Measurements from ENCODE around the gene CCNL2. TPM values are rescaled to one million over a fixed set of nuclear protein-coding genes. Genes with fewer than 3 reads are reported as not detected.
A peak's percentile ranks its signal among the peaks of the same experiment; 100 is the strongest.

Gene CCNL2
- total RNA-seq, 2 experiments from 2014 or later = 274 to 281 TPM

DNA sequence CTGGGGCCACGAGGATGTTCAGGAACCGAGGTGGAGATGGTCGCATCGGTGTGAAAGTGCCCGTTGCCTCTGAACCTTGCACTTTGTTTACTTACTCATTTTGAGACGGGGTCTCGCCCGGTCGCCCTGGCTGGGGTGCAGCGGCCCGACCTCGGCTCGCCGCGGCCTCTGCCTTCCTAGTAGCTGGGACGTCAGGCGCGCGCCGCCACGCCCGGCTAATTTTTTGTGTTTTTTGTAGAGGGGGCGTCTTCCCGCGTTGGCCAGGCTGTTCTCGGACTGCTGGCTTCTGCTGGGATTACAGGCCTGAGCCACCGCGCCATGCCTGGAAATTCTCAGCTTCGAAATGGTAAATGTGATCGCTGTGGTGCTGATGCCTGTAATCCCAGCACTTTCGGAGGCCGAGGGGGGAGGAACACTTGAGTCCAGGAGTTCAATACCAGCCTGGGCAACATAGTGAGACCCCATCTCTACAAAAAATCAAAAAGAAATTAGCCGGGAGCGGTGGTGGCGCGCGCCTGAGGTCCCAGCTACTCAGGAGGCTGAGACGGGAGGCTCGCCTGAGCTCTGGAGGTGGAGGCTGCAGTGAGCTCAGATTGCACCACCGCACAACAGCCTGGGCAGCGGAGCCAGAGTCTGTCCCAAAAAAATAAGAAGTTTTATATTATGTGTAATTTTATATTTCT lies 8.6 kb upstream of the CCNL2 start:
- DNase-seq (peak in 4 of 14 experiments; percentile 16 to 59 (median 37)), ATAC-seq (ENCODE audit: poor library complexity) (peak; percentile 14)
- intact Hi-C loops (cut with DNase I, micrococcal nuclease) = loop anchor here (1.0 to 2.0 kb wide), 5 partner anchors 8 to 291 kb away; partner anchors contain the start of genes AURKAIP1 (in 2 of the 2), B3GALT6 (in 1 of the 2), C1orf159 (in 1 of the 2) and CCNL2 (in 1 of the 2)
- Histone ChIP-seq H3K27ac (ENCODE audit: low read depth in 1 of 2, low read length in 2 of 2) (peak overlapping the region; percentile 50 to 67), H3K4me3 (ENCODE audit: low read length) (peak overlapping the region; percentile 92), H3K4me1 (ENCODE audit: insufficient read depth, low read length) (peaks cover 41% of the 10 kb centered on the region), H3K36me3 (ENCODE audit: insufficient read depth, low read length) (peaks cover 31% of the 10 kb centered on the region), H3K9me3 (ENCODE audit: control insufficient read depth in 1 of 2, insufficient read depth in 1 of 2, low read length in 2 of 2) (peaks cover 0 to 4% of the 10 kb centered on the region in 2 experiments), H3K27me3 (ENCODE audit: control insufficient read depth in 1 of 2, insufficient read depth in 2 of 2, low read length in 2 of 2) (no peaks in the 10 kb centered on the region)
- TF ChIP-seq, protein P1, sequence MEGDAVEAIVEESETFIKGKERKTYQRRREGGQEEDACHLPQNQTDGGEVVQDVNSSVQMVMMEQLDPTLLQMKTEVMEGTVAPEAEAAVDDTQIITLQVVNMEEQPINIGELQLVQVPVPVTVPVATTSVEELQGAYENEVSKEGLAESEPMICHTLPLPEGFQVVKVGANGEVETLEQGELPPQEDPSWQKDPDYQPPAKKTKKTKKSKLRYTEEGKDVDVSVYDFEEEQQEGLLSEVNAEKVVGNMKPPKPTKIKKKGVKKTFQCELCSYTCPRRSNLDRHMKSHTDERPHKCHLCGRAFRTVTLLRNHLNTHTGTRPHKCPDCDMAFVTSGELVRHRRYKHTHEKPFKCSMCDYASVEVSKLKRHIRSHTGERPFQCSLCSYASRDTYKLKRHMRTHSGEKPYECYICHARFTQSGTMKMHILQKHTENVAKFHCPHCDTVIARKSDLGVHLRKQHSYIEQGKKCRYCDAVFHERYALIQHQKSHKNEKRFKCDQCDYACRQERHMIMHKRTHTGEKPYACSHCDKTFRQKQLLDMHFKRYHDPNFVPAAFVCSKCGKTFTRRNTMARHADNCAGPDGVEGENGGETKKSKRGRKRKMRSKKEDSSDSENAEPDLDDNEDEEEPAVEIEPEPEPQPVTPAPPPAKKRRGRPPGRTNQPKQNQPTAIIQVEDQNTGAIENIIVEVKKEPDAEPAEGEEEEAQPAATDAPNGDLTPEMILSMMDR (IDR thresholded peaks at IDR 0.05) = no peak
- Mint-ChIP-seq H3K36me3 (ENCODE audit: low read depth) (peaks cover 36% of the 10 kb centered on the region), H3K27ac (peak overlapping the region; percentile 91), H3K4me3 (peak overlapping the region; percentile 89), H3K9me3 (no peaks in the 10 kb centered on the region), H3K27me3 (no peaks in the 10 kb centered on the region), H3K4me1 (ENCODE audit: low read depth) (peaks cover 32% of the 10 kb centered on the region)
- POLR2A ChIA-PET = interaction anchor here (1.3 to 5.3 kb wide), 4 partner anchors 9 to 207 kb away, joined by 3 to 45 read pairs (median 24); partner anchors contain the start of genes AURKAIP1, CCNL2, MIB2 and UBE2J2
- CTCF ChIA-PET = interaction anchor here (1.0 to 2.4 kb wide), 5 partner anchors 9 to 97 kb away, joined by 3 to 8 read pairs (median 4); partner anchors contain the start of genes AURKAIP1 and CCNL2

DNA sequence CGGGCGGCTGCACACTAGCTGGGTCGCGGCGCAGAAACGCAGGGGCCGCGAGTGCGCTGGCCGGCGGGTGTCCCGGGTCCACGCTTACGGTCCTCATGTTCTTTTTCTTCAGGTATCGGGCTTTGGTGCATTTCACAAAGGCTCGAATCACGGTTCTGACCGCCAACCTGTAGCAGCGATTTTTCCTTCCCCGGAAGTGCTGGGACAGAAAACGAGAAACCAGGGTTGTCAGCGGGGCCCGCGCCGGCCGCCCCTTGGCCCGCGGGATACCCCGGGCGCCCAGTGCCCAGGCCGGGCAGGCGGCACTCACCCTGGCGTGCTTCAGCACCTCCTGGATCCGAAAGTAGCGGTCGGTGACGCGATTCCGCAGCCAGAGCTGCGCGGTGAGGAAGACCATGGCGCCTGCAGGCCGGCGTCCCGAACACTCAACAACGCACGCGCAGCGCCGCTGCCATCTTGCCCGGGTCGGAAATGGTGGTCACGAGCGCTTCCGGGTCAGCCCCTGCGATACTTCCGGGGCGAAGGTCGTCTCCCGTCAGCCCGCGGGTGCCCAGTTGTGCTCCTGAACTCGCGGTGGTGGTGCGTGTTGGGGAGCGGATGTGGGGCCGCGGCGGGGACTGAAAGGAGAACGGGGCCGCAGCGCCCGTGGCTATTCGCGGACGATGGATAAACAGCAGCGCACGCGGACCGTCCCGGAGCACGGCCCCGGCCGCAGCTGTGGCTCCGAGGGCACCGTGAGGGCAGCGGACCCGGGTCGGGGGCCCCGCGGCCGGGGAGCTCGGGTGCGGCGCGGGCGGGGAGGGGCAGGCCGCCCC lies 7.9 kb upstream of the CCNL2 start, which contains the start of gene MRPL20:
MRPL20 (minus strand) TSS at position 473 of the 815 bp plus-strand sequence; CDS start at position 397, 76 bp downstream.
- TF ChIP-seq, protein P1 (IDR thresholded peaks at IDR 0.05) = no peak
- peak within 1 kb of the TSS; percentile 94 for H3K4me3 Mint-ChIP-seq
- H3K9me3 ChIP-seq (ENCODE audit: control insufficient read depth in 1 of 2, insufficient read depth in 1 of 2, low read length in 2 of 2) = no peaks in the 10 kb centered on the region
- peaks cover 43% of the 10 kb centered on the region for H3K36me3 Mint-ChIP-seq (ENCODE audit: low read depth)
- peaks cover 34% of the 10 kb centered on the region for H3K4me1 Mint-ChIP-seq (ENCODE audit: low read depth)
- H3K27ac ChIP-seq (ENCODE audit: low read depth in 1 of 2, low read length in 2 of 2) = peak within 1 kb of the TSS; percentile 80 to 88
- H3K36me3 ChIP-seq (ENCODE audit: insufficient read depth, low read length) = peaks cover 38% of the 10 kb centered on the region
- peak within 1 kb of the TSS; percentile 92 for H3K4me3 ChIP-seq (ENCODE audit: low read length)
- DNase-seq (peak; percentile 93 to 99 (median 95)), ATAC-seq (ENCODE audit: poor library complexity) (peak; percentile 94)
- intact Hi-C loops (cut with DNase I, micrococcal nuclease) = loop anchor here (1.0 to 2.0 kb wide), 5 partner anchors 8 to 290 kb away; partner anchors contain the start of genes AURKAIP1 (in 2 of the 2), B3GALT6 (in 1 of the 2), C1orf159 (in 1 of the 2) and CCNL2 (in 1 of the 2)
- no peaks in the 10 kb centered on the region for H3K27me3 ChIP-seq (ENCODE audit: control insufficient read depth in 1 of 2, insufficient read depth in 2 of 2, low read length in 2 of 2)
- no peaks in the 10 kb centered on the region for H3K9me3 Mint-ChIP-seq
- H3K27ac Mint-ChIP-seq = peak within 1 kb of the TSS; percentile 91
- CTCF ChIA-PET = interaction anchor here (1.0 to 2.4 kb wide), 4 partner anchors 14 to 98 kb away, joined by 3 to 7 read pairs (median 4); partner anchors contain the start of gene AURKAIP1
- H3K27me3 Mint-ChIP-seq = no peaks in the 10 kb centered on the region
- POLR2A ChIA-PET = interaction anchor here (0.6 to 5.3 kb wide), 6 partner anchors 8 to 393 kb away, joined by 3 to 45 read pairs (median 7); partner anchors contain the start of genes AURKAIP1, CCNL2, MIB2 and UBE2J2
- H3K4me1 ChIP-seq (ENCODE audit: insufficient read depth, low read length) = peaks cover 44% of the 10 kb centered on the region

Data from CD4-positive, alpha-beta T cell (primary cell).